Peyer's patch (tissue), 4 donors: ENCODE data around the gene SPATA7. TPM values are rescaled to one million over a fixed set of nuclear protein-coding genes. Genes with fewer than 3 reads are reported as not detected.

Experiments used
- DNase-seq, 3 donors: peaks; one replicate each; pipeline ENCODE4 v3.0.0-alpha.2; 2017 to 2019
- H3K27ac ChIP-seq, 4 donors: fragments of 200-600 bp; sonication (generic); one replicate each; pipeline ENCODE4 v1.5.1; 2016 to 2019
- H3K27me3 ChIP-seq, 2 donors: fragments of 200-600 bp; sonication (generic); one replicate each; pipeline ENCODE4 v1.5.1; 2019
- H3K36me3 ChIP-seq, 3 donors: fragments of 200-600 bp; sonication (generic); one replicate each; pipeline ENCODE4 v1.5.1; 2016 to 2019
- H3K4me1 ChIP-seq, 4 donors: fragments of 200-600 bp; sonication (generic); one replicate each; pipeline ENCODE4 v1.5.1; 2016 to 2019
- H3K4me3 ChIP-seq, 4 donors: fragments of 200-600 bp; sonication (generic); 1 replicate in 3 of 4; 2 replicates in 1 of 4; pipeline ENCODE4 v1.5.1; 2016 to 2019; ENCODE audit warnings: mild to moderate bottlenecking in 1 of 4
- H3K9me3 ChIP-seq, 4 donors: fragments of 200-600 bp; sonication (generic); one replicate each; pipeline ENCODE4 v1.5.1; 2016 to 2019; ENCODE audit warnings: mild to moderate bottlenecking in 1 of 4
- POLR2A ChIP-seq, 2 donors: fragments of 450-650 bp; IDR thresholded peaks; one replicate each; pipeline ENCODE4 v1.5.1; 2017; ENCODE audit warnings: antibody characterized with exemption in 2 of 2, mild to moderate bottlenecking in 2 of 2, moderate library complexity in 2 of 2
- total RNA-seq, 4 donors: library from RNA; depleted of rRNA; stranded (reverse); fragments of >200 nt; gene quantifications; one replicate each; pipeline ENCODE4 v1.1.0, GENCODE V29; 2016
- TF ChIP-seq, protein P1 (sequence below), 6 experiments: fragments of 450-650 bp in 4 of 6; fragments of 200-600 bp in 2 of 6; sonication (generic) in 1 of 6; IDR thresholded peaks; one replicate each; pipeline ENCODE4 v1.5.1; 2017 to 2019; ENCODE audit warnings: antibody characterized with exemption in 6 of 6, mild to moderate bottlenecking in 3 of 6, moderate library complexity in 1 of 6

The SPATA7 gene
- total RNA-seq, 4 donors from 2014 or later = 2.6 to 27.2 (median 9.0) TPM

DNA sequence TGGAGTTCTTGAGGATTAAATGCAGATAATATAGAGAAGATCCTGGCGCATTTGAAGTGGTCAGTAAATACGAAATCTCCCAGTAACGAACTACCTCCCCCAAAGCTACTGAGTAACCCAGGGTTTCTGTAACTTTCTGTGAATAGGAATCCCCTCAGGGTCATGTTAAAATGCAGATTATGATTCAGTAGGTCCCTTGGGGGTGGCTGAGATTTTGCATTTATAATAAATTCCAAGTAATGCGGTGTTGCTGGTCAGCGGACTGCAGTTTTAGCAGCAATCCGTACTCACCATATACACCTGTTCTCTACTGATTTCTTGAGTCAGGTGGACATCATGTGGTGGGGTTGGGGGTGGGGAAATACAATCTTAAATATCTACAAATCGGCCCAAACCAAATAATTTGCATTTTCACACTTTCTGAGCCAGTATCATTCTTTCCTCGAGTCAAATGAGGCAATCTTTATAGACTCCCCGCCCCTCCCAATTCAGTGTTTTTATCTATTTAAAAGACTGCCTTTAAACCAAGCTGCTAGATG lies 868 bp downstream of the SPATA7 start:
- TF ChIP-seq, protein P1, sequence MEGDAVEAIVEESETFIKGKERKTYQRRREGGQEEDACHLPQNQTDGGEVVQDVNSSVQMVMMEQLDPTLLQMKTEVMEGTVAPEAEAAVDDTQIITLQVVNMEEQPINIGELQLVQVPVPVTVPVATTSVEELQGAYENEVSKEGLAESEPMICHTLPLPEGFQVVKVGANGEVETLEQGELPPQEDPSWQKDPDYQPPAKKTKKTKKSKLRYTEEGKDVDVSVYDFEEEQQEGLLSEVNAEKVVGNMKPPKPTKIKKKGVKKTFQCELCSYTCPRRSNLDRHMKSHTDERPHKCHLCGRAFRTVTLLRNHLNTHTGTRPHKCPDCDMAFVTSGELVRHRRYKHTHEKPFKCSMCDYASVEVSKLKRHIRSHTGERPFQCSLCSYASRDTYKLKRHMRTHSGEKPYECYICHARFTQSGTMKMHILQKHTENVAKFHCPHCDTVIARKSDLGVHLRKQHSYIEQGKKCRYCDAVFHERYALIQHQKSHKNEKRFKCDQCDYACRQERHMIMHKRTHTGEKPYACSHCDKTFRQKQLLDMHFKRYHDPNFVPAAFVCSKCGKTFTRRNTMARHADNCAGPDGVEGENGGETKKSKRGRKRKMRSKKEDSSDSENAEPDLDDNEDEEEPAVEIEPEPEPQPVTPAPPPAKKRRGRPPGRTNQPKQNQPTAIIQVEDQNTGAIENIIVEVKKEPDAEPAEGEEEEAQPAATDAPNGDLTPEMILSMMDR (IDR thresholded peaks at IDR 0.05) = no peak
- TF ChIP-seq POLR2A (IDR thresholded peaks at IDR 0.05) = no peak
- H3K9me3 ChIP-seq = no peaks in the 10 kb centered on the region
- H3K27ac ChIP-seq = no peak overlapping the region
- peak overlapping the region; percentile 61 to 94 (median 71) for H3K4me3 ChIP-seq
- no peaks in the 10 kb centered on the region for H3K27me3 ChIP-seq
- H3K36me3 ChIP-seq = no peaks in the 10 kb centered on the region
- no peak for DNase-seq
- peaks cover 0 to 6% (median 0%) of the 10 kb centered on the region in 4 donors for H3K4me1 ChIP-seq

DNA sequence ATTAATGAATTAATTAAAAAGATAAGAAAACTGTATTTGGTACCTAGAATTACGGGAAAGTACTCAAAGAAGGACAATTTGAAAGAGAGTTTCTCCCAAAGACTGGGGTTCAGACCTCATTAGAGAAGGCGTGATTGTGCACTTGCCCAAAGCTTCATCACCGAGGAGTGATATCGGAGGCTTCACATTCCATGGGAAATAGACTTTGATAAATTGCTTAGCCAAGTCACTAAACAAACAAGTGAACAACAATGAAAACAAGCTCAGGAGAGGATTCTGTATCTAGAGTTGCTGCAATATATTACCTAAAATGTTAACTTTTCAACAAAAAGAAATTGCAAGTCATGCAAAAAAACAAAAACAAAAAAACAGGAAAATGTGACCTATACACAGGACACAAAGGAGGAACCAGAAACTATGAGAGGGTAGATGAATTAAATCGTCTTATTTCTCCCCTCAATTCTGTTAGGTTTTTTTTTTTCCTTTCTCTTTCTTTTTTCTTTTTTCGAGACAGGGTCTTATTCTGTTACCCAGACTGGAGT lies 3.4 kb downstream of the SPATA7 start:
- TF ChIP-seq, protein P1 (IDR thresholded peaks at IDR 0.05) = no peak
- TF ChIP-seq POLR2A (IDR thresholded peaks at IDR 0.05) = no peak
- Histone ChIP-seq H3K4me1 (peaks cover 0 to 6% (median 0%) of the 10 kb centered on the region in 4 donors), H3K27me3 (no peaks in the 10 kb centered on the region), H3K4me3 (no peak overlapping the region), H3K9me3 (no peaks in the 10 kb centered on the region), H3K36me3 (no peaks in the 10 kb centered on the region), H3K27ac (no peak overlapping the region)
- no peak for DNase-seq

DNA sequence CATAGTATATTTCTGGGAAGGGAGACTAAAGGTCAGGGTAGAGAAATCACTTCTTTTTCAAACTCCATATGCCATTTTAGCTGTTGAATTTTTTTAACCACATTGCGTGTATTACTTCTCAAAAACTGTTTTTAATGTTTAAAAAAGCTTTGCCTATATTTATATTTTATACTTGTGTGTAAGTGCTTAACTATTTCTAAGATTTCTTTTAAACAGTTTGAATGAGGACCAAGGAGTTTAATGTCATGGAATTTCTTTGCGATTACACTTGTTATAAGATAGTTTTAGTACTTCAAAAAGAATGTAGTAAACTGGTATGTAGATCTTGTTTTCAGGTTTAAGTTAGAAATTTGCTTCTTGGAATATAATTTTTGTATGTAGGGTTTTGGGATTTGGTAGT lies 7.2 kb downstream of the SPATA7 start:
- TF ChIP-seq POLR2A (IDR thresholded peaks at IDR 0.05) = no peak
- TF ChIP-seq, protein P1 (IDR thresholded peaks at IDR 0.05) = no peak
- Histone ChIP-seq H3K27ac (no peak overlapping the region), H3K27me3 (no peaks in the 10 kb centered on the region), H3K4me1 (no peaks in the 10 kb centered on the region), H3K36me3 (peaks cover 0 to 6% (median 0%) of the 10 kb centered on the region in 3 donors), H3K4me3 (no peak overlapping the region), H3K9me3 (no peaks in the 10 kb centered on the region)
- DNase-seq = no peak

DNA sequence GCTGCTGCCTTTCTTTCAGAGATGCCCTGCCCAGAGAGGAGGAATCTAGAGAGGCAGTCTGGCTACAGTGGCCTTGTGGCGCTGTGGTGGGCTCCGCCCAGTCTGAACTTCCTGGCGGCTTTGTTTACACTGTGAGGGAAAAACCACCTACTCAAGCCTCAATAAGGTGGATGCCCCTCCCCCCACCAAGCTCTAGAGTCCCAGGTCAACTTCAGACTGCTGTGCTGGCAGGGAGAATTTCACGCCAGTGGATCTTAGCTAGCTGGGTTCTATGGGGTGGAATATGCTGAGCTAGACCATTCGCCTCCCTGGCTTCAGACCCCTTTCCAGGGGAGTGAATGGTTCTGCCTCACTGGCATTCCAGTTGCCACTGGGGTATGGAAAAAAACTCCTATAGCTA lies 25.6 kb downstream of the SPATA7 start:
- DNase-seq = no peak
- H3K36me3 ChIP-seq = peaks cover 0 to 8% (median 0%) of the 10 kb centered on the region in 3 donors

DNA sequence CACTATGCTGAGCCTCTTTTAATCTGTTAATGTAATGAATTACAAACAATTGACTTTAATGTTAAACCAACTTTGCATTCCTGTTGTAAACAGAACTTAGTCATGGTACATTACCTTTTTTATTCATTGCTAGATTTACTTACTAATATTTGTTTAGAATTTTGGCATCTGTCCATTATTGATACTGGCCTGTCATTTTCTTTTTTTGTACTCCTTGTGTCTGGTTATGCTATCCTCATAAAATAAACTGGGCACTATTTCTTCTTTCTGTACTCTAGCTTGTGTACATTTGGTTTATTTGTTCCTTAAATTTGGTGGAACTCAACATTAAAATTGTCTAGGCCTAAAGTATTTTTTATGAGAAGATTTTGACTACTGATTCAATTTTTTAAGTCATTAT lies 32.1 kb downstream of the SPATA7 start:
- Histone ChIP-seq H3K4me1 (no peaks in the 10 kb centered on the region), H3K27me3 (no peaks in the 10 kb centered on the region), H3K27ac (no peak overlapping the region), H3K36me3 (peaks cover 0 to 22% (median 0%) of the 10 kb centered on the region in 3 donors), H3K4me3 (no peak overlapping the region), H3K9me3 (peaks cover 0 to 12% (median 0%) of the 10 kb centered on the region in 4 donors)
- TF ChIP-seq, protein P1 (IDR thresholded peaks at IDR 0.05) = no peak
- TF ChIP-seq POLR2A (IDR thresholded peaks at IDR 0.05) = no peak
- no peak for DNase-seq

More for the DNA sequence above, 25.6 kb downstream of the SPATA7 start:
- Histone ChIP-seq H3K4me1 (no peaks in the 10 kb centered on the region), H3K4me3 (no peak overlapping the region), H3K27ac (no peak overlapping the region), H3K9me3 (no peaks in the 10 kb centered on the region), H3K27me3 (no peaks in the 10 kb centered on the region)
- TF ChIP-seq, protein P1 (IDR thresholded peaks at IDR 0.05) = no peak
- TF ChIP-seq POLR2A (IDR thresholded peaks at IDR 0.05) = no peak
